Stimulated activated CD8-positive, alpha-beta memory T cell treated with anti-CD3 and anti-CD28 coated beads, Interleukin-15, amount 100 ng/mL, for 4 hours (primary cell): ENCODE data around the gene GRK3.
"Not testable (repeated sequence)": the region's sequence is repeated elsewhere in the genome, so short reads cannot be mapped to it uniquely, and the experiment has no call there.

ENCODE experiments used
- DNase-seq, 2 donors: peaks; one replicate each; pipeline ENCODE4 v3.0.0-alpha.2; 2020; ENCODE audit warnings: low read depth in 2 of 2

GRK3 gene

GRCh38 chr22:25572708-25573171, 8.3 kb downstream of the GRK3 start:
- DNase-seq: no peak

GRCh38 chr22:25573841-25574240, 9.4 kb downstream of the GRK3 start:
- DNase-seq: no peak

DNA sequence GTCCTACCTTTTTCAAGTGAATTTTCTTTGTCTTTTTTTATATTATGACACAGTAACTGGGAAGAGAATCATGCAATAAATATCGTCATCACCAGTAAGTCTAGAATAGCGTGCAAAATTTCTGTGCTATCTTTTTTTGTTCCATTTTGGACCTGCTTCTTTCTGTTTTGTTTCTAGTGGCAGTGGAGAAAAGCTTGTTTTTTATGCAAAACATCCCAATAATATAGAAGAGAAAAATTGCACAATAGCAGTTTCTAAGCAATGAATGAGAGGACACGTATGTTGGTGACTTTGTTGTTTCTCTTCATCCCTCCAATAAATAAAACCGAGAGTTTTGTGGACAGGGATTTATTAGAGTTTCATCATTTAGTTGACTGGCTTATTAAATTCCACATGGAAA, 10.3 kb downstream of the GRK3 start:
- DNase-seq: no peak

GRCh38 chr22:25575674-25576392, 11.4 kb downstream of the GRK3 start:
- DNase-seq: not testable (repeated sequence)

DNA sequence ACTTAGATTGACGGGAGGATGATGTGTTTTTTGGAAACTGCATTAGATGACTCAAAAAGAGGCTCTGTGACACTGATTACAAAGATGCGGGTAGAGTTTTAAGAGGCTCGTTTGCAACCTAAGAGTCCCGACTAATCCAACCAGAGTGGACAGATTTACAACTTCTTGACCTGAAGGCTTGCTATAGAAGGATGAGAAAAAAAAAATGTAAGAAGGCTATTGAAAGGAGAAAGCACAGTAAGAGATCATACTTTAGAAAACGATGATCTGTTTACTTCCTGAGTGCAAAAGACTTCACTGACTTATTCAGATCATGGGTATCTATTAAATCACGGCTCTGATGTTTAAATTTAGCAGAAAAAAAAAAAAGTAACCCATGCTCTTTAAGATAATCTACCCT, 17.0 kb downstream of the GRK3 start:
- not testable (repeated sequence) for DNase-seq

DNA sequence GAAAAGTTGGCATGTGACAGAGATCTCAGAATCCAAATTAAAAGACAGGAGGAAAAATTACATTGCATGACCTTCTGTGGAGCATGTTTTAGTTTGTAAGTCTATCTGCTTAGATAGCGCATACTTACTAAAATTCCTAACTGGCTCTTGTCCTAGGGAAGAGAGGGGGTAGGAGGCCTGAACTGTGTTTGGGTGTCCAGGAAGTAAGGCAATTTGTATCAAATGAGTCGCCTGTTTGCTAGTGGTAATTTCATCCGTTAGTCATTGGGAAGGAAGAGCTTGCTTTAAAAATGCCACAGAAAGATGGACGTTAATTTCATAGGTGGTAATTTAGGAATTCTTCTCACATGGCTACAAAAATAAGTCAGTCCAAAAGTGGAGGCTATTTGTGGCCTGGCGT, 18.5 kb downstream of the GRK3 start:
- DNase-seq: no peak

DNA sequence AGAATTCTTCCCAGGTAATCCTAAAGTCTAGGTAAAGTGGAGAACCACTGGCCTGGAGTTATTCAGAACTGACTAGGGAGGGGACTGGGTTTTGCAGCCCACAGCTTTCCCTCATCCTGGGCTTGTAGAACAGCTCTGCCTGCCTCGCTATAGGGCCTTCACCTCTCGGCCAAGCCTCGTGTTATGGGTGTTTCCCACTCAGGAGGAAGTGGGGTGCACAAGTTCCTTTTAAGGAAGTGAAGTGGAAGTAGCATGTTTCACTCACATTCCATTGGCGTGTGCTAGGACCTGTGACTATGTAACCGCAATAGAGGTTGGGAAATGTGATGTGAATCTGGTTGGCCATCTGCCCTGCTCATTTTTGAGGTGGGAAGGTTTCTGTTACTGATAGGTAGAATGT, 20.5 kb downstream of the GRK3 start:
- DNase-seq: not testable (repeated sequence)

DNA sequence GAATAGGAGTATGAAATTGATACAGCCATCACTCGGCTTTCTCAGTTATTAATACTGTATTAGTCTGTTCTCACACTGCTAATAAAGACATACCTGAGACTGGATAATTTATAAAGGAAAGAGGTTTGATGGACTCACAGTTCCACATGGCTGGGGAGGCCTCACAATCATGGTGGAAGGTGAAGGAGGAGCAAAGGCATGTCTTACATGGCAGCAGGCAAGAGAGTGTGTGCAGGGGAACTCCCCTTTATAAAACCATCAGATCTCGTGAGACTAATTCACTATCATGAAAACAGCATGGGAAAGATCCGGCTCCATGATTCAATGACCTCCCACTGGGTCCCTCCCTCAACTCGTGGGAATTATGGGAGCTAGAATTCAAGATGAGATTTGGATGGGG, 25.2 kb downstream of the GRK3 start:
- DNase-seq: not testable (repeated sequence)

DNA sequence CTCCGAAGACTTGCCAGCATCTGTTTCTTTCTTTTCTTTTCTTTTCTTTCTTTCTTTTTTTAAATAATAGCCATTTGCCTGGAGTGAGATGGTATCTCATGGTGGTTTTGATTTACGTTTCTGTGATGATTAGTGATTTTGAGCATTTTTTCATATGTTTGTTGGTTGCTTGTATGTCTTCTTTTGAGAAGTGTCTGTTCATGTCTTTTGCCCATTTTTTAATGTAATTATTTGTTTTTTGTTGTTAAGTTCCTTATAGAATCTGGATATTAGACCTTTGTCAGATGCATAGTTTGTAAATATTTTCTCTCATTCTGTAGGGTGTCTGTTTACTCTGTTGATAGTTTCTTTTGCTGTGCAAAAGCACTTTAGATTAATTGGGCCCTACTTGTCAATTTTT, 28.8 kb downstream of the GRK3 start:
- not testable (repeated sequence) for DNase-seq

DNA sequence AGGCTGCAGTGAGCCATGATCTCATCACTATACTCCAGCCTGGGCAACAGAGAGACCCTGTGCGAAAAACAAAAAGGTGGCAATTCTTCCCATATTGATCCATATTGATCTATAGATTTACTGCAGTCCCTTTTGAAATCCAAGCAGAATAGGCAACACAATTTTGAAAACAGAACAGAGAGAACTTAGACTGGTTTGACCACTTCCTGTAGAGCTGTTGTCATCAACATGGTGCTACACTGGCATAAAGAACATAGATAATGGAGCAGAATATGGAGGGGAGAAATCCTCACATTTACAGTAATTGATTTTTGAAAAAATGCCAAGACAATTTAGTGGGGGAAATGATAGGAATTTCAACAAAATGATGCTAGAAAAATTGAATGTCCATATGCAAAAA, 34.1 kb downstream of the GRK3 start:
- no peak for DNase-seq

GRCh38 chr22:25602445-25602844, 38.0 kb downstream of the GRK3 start:
- DNase-seq: no peak

DNA sequence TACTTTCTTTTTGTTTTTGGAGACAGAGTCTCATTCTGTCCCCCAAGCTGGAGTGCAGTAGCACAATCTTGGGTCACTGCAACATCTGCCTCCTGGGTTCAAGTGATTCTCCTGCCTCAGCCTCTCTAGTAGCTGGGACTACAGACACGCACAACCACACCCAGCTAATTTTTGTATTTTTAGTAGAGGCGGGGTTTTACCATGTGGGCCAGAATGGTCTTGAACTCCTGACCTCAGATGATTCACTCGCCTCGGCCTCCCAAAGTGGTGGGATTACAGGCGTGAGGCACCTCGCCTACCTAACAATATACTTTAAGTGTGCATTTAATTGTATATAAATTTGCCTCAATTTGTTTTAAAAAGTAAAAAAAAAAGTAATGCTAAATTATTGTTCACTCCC, 38.4 kb downstream of the GRK3 start:
- DNase-seq: no peak

- DNase-seq: not testable (repeated sequence)
Observed at GRCh38 chr22:25605146-25605545, 40.7 kb downstream of the GRK3 start.

GRCh38 chr22:25605565-25605964, 41.1 kb downstream of the GRK3 start:
- DNase-seq: not testable (repeated sequence)

GRCh38 chr22:25611284-25611683, 46.8 kb downstream of the GRK3 start:
- not testable (repeated sequence) for DNase-seq

- DNase-seq: not testable (repeated sequence)
Observed at GRCh38 chr22:25613131-25613530, 48.7 kb downstream of the GRK3 start.

- DNase-seq: not testable (repeated sequence)
Observed at GRCh38 chr22:25613558-25613957, 49.1 kb downstream of the GRK3 start.

DNA sequence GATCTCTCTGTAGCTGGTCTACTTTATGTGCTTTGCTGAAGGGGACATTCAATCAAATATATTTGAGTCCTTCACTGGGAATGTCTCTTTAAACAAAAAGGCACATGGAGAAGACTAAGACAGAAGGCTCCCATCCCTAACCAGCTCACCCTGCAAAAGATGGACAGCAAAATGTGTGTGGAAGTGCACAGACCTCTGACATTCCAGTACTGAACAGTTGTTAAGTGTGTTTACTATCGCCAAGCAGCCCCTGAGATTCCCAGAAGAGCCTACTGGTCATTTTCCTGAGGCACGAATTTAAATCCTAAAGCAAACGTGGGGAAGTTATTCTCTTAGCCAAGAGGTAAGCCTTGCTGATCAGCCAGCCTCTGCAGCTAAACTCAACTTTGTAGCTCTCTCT, 50.3 kb downstream of the GRK3 start:
- DNase-seq: not testable (repeated sequence)

GRCh38 chr22:25621986-25622385, 57.5 kb downstream of the GRK3 start:
- no peak for DNase-seq

DNA sequence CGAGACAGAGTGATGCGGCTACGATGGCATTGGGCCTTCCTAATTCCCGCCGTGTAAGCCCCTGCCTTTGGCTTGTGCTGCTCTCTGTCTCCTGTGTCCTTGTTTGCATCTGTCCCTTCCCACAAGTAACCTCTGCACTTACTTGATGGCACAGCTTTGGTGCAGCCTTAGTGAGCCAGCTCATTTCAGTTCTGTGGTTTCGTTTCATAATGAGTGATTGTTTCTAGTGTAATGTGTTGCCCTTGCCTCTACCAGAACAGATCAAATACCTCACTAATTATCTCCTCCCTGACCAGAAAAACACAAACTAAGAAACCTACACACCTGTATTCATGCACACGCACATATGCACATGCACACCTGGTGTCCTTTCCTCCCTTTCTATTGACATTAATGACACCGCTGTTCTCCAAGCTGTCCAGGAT, 58.8 kb downstream of the GRK3 start:
- DNase-seq: no peak

- no peak for DNase-seq
Observed at GRCh38 chr22:25623851-25624250, 59.4 kb downstream of the GRK3 start.

DNA sequence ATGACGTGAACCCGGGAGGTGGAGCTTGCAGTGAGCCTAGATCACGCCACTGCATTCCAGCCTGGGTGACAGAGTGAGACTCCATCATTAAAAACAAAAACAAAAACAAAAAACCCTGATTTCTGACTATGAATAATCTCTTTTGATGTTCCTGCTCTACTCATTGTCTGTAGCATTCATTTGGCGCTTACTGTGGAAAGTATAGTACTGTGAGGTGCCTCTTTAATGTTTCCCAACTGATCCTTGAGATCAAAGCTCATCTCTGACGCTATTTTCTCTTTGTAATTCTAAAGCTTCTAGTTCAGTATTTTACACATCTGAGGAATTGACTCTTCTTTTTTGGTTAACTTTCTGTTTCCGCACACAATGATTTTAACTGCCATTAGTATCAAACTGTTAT, 60.0 kb downstream of the GRK3 start:
- no peak for DNase-seq

- DNase-seq: not testable (repeated sequence)
Observed at GRCh38 chr22:25625747-25626623, 61.5 kb downstream of the GRK3 start.
